ENCODE measurements around the gene NOS2. TPM values are rescaled to one million over a fixed set of nuclear protein-coding genes. Genes with fewer than 3 reads are reported as not detected.
"Not testable (repeated sequence)": the region's sequence is repeated elsewhere in the genome, so short reads cannot be mapped to it uniquely, and the experiment has no call there.

NOS2 gene
- total RNA-seq, 1 experiment from 2014 or later: 1.4 TPM

- TF ChIP-seq AFF4 (CRISPR knock-in tag; IDR thresholded peaks at IDR 0.05; ENCODE audit: borderline replicate concordance): no peak
- TF ChIP-seq CDX4 (CRISPR knock-in tag; IDR thresholded peaks at IDR 0.05; ENCODE audit: borderline replicate concordance): no peak
- TF ChIP-seq, protein P1, sequence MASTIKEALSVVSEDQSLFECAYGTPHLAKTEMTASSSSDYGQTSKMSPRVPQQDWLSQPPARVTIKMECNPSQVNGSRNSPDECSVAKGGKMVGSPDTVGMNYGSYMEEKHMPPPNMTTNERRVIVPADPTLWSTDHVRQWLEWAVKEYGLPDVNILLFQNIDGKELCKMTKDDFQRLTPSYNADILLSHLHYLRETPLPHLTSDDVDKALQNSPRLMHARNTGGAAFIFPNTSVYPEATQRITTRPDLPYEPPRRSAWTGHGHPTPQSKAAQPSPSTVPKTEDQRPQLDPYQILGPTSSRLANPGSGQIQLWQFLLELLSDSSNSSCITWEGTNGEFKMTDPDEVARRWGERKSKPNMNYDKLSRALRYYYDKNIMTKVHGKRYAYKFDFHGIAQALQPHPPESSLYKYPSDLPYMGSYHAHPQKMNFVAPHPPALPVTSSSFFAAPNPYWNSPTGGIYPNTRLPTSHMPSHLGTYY (CRISPR knock-in tag; IDR thresholded peaks at IDR 0.05): no peak
- TF ChIP-seq RELA (CRISPR knock-in tag; IDR thresholded peaks at IDR 0.05; ENCODE audit: borderline replicate concordance): no peak
- TF ChIP-seq USF1 (CRISPR knock-in tag; IDR thresholded peaks at IDR 0.05): no peak
- TF ChIP-seq, protein P2, sequence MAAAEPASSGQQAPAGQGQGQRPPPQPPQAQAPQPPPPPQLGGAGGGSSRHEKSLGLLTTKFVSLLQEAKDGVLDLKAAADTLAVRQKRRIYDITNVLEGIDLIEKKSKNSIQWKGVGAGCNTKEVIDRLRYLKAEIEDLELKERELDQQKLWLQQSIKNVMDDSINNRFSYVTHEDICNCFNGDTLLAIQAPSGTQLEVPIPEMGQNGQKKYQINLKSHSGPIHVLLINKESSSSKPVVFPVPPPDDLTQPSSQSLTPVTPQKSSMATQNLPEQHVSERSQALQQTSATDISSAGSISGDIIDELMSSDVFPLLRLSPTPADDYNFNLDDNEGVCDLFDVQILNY (CRISPR knock-in tag; IDR thresholded peaks at IDR 0.05): no peak
- TF ChIP-seq MLX (CRISPR knock-in tag; IDR thresholded peaks at IDR 0.05): no peak
- no peak for TF ChIP-seq TP53 (CRISPR knock-in tag; IDR thresholded peaks at IDR 0.05)
- no peak for TF ChIP-seq NFATC4 (CRISPR knock-in tag; IDR thresholded peaks at IDR 0.05)
- no peak for TF ChIP-seq AR (CRISPR knock-in tag; IDR thresholded peaks at IDR 0.05)
- TF ChIP-seq, protein P3, sequence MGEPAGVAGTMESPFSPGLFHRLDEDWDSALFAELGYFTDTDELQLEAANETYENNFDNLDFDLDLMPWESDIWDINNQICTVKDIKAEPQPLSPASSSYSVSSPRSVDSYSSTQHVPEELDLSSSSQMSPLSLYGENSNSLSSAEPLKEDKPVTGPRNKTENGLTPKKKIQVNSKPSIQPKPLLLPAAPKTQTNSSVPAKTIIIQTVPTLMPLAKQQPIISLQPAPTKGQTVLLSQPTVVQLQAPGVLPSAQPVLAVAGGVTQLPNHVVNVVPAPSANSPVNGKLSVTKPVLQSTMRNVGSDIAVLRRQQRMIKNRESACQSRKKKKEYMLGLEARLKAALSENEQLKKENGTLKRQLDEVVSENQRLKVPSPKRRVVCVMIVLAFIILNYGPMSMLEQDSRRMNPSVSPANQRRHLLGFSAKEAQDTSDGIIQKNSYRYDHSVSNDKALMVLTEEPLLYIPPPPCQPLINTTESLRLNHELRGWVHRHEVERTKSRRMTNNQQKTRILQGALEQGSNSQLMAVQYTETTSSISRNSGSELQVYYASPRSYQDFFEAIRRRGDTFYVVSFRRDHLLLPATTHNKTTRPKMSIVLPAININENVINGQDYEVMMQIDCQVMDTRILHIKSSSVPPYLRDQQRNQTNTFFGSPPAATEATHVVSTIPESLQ (CRISPR knock-in tag; IDR thresholded peaks at IDR 0.05): no peak
- TF ChIP-seq TEAD4 (CRISPR knock-in tag; IDR thresholded peaks at IDR 0.05): no peak
- no peak for TF ChIP-seq MYBL2 (CRISPR knock-in tag; IDR thresholded peaks at IDR 0.05)
Measured at GRCh38 chr17:27840688-27841087, 40.4 kb upstream of the NOS2 start (continued).

DNA sequence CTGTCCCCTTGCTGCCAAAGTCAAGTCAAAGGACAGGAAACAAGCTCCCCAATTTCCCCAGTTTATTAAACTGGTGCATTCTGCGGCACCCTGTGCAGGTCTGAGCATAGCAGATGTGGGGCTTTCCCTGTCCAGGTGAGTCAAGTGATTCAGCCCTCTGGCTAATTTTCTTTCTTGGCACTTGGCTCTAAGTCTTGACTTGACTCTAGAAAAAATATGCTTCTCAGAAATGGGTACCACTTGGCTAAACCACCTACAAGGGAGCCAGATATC is 40.0 kb upstream of the NOS2 start:
- POLR2A ChIA-PET; H3K4me1 Mint-ChIP-seq; DNase-seq (ENCODE audit: low spot score); H3K4me3 Mint-ChIP-seq; H3K36me3 Mint-ChIP-seq; ATAC-seq; H3K27ac Mint-ChIP-seq; H3K9me3 Mint-ChIP-seq; H3K27me3 Mint-ChIP-seq (ENCODE audit: low read depth): not testable (repeated sequence)
- CTCF ChIA-PET: interaction anchor here (0.7 kb wide), 1 partner anchor 144 kb away, joined by 4 read pairs; no protein-coding TSS in a partner anchor

GRCh38 chr17:27839571-27840405 is 39.5 kb upstream of the NOS2 start:
- CTCF ChIA-PET; H3K9me3 Mint-ChIP-seq; H3K4me1 Mint-ChIP-seq; H3K27ac Mint-ChIP-seq; H3K27me3 Mint-ChIP-seq (ENCODE audit: low read depth); H3K4me3 Mint-ChIP-seq; DNase-seq (ENCODE audit: low spot score); H3K36me3 Mint-ChIP-seq; POLR2A ChIA-PET: not testable (repeated sequence)
- ATAC-seq: peak; percentile 60

- H3K27ac Mint-ChIP-seq; H3K9me3 Mint-ChIP-seq; CTCF ChIA-PET; DNase-seq (ENCODE audit: low spot score); ATAC-seq; POLR2A ChIA-PET; H3K27me3 Mint-ChIP-seq (ENCODE audit: low read depth); H3K36me3 Mint-ChIP-seq; H3K4me3 Mint-ChIP-seq; H3K4me1 Mint-ChIP-seq: not testable (repeated sequence)
Measured at GRCh38 chr17:27838607-27839006, 38.3 kb upstream of the NOS2 start.

- H3K27me3 Mint-ChIP-seq (ENCODE audit: low read depth); POLR2A ChIA-PET; H3K4me3 Mint-ChIP-seq; H3K36me3 Mint-ChIP-seq; DNase-seq (ENCODE audit: low spot score); H3K9me3 Mint-ChIP-seq; H3K27ac Mint-ChIP-seq; ATAC-seq; H3K4me1 Mint-ChIP-seq: not testable (repeated sequence)
- CTCF ChIA-PET: interaction anchor here (1.4 kb wide), 1 partner anchor 55 kb away, joined by 4 read pairs; no protein-coding TSS in a partner anchor
Measured at GRCh38 chr17:27837769-27838168, 37.4 kb upstream of the NOS2 start.

Data from WTC11 (cell line).